GM06990 (cell line): ENCODE measurements around the gene PGRMC2.

Experiments used
- DNase-seq: peaks from one replicate; pipeline ENCODE4 v3.0.0-alpha.2; 2011; ENCODE audit not compliant: insufficient read length; ENCODE audit errors: extremely low read depth
- H3K27me3 ChIP-seq: replicated peaks from 2 replicates; pipeline ENCODE4 v1.6.0; 2011; ENCODE audit warnings: low read length; ENCODE audit not compliant: control insufficient read depth, insufficient read depth
- H3K36me3 ChIP-seq: 2 replicates; pipeline ENCODE4 v1.5.1; 2011; ENCODE audit warnings: low read length; ENCODE audit not compliant: control insufficient read depth, insufficient read depth
- H3K4me3 ChIP-seq: replicated peaks from 2 replicates; pipeline ENCODE4 v1.5.1; 2011; ENCODE audit warnings: low read depth, mild to moderate bottlenecking, control low read depth, low read length
- CTCF ChIP-seq: IDR thresholded peaks from 2 replicates; pipeline ENCODE4 v1.5.1; 2011; ENCODE audit warnings: low read length, control low read depth, mild to moderate bottlenecking, inconsistent platforms; ENCODE audit not compliant: insufficient read depth, poor library complexity, severe bottlenecking

PGRMC2 gene

GRCh38 chr4:128307123-128307571 lies 19.5 kb upstream of the PGRMC2 start:
- Histone ChIP-seq H3K27me3 (no peaks in the 10 kb centered on the region), H3K36me3 (peaks cover 2% of the 10 kb centered on the region; the same call in 1 of the 2 replicates), H3K4me3 (no peak overlapping the region)
- TF ChIP-seq CTCF = no peak
- DNase-seq = no peak

DNA sequence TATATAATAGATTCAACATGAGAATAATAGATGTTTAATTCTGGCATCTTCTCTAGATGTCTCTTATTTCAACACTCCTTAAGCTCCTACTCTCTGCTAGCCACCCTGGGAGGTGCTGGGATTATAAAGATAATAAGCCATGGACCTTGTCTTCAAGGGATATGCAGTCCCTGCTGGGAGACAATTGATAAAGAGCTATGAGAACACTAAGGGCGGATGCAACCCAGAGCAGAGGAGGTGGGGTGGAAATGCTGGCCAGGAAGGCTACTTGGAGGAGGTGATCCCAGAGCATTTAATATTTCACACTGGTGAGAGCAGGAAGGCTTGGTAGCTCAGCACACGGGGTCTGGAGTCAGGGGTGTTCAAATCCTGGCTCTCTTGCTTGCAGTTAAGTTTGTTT lies 18.3 kb upstream of the PGRMC2 start:
- H3K27me3 ChIP-seq = no peaks in the 10 kb centered on the region
- TF ChIP-seq CTCF = no peak

GRCh38 chr4:128303986-128304385 lies 16.4 kb upstream of the PGRMC2 start:
- H3K4me3 ChIP-seq = no peak overlapping the region
- H3K27me3 ChIP-seq = no peaks in the 10 kb centered on the region
- no peak for TF ChIP-seq CTCF
- H3K36me3 ChIP-seq = peaks cover 2% of the 10 kb centered on the region; the same call in 1 of the 2 replicates
- DNase-seq = no peak

More for the DNA sequence above, 18.3 kb upstream of the PGRMC2 start:
- H3K36me3 ChIP-seq = peaks cover 2% of the 10 kb centered on the region; the same call in 1 of the 2 replicates
- DNase-seq = no peak
- H3K4me3 ChIP-seq = no peak overlapping the region

DNA sequence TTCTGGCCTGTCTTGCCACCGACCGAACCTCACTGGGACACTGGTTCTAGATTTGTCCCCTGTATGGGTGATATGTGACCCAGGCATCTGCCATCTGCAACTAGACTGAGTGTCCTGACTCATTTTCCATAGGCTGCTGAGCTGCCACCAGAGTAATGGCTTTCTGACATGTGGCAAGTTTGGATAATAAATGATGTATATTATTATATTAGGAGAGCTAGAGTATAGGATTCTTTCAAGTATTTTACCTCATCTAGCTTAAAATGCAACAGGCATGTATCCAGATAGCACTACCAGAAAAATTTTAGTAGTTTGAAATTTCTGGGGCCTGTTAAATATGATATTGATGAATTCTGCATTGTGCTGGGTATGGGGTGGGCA lies 15.8 kb upstream of the PGRMC2 start:
- DNase-seq = no peak
- Histone ChIP-seq H3K4me3 (no peak overlapping the region), H3K27me3 (no peaks in the 10 kb centered on the region), H3K36me3 (peaks cover 2% of the 10 kb centered on the region; the same call in 1 of the 2 replicates)
- TF ChIP-seq CTCF = no peak

GRCh38 chr4:128301979-128302378 lies 14.4 kb upstream of the PGRMC2 start:
- no peak for TF ChIP-seq CTCF
- no peaks in the 10 kb centered on the region for H3K27me3 ChIP-seq

DNA sequence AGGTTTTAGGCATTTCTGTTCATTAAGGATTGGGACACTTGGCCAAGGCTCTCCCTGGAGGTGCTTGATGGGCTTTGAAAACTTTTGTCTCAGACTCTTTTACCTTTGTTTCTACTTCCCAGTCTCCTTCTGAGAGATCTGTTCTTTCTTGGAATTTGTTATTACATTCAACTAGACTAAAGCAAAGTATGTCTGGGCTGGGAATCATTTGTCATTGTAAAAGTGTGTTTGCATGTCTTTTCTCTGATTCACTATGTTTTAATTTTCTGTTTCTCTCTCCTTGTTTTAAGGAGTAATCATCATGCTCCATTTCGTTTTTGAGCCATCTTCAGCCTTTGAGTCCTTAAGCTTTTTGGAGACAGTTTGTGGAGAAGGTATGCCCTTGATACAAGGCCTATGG lies 12.2 kb upstream of the PGRMC2 start:
- Histone ChIP-seq H3K4me3 (no peak overlapping the region), H3K27me3 (no peaks in the 10 kb centered on the region), H3K36me3 (no peaks in the 10 kb centered on the region)
- TF ChIP-seq CTCF = no peak
- no peak for DNase-seq

More at GRCh38 chr4:128301979-128302378, 14.4 kb upstream of the PGRMC2 start:
- Histone ChIP-seq H3K36me3 (peaks cover 2% of the 10 kb centered on the region; the same call in 1 of the 2 replicates), H3K4me3 (no peak overlapping the region)
- DNase-seq = no peak
